H1 (cell line): ENCODE data around the gene POLR3GL. TPM values are rescaled to one million over a fixed set of nuclear protein-coding genes. Genes with fewer than 3 reads are reported as not detected.

Experiments
- CTCF ChIA-PET: fragments of 300-600 bp; sonication (Branson Sonifier 250); formaldehyde crosslinking; loops from one replicate; lab custom pipeline; 2021; ENCODE audit not compliant: partially characterized antibody; lab: Charles Lee
- POLR2A ChIA-PET: fragments of 300-600 bp; sonication (Branson Sonifier 250); formaldehyde crosslinking; loops from one replicate; lab custom pipeline; 2021; ENCODE audit warnings: inconsistent platforms; ENCODE audit not compliant: partially characterized antibody; lab: Charles Lee
- DNase-seq, 2 experiments: peaks; one replicate each; pipeline versions ENCODE4 v3.0.0 to v3.0.0-alpha.2; 2010 to 2022; ENCODE audit warnings: low spot score in 2 of 2, low read depth in 1 of 2, mixed read lengths in 1 of 2
- FAIRE-seq: peaks from 2 replicates; lab custom pipeline; 2011; peaks lifted over from hg19 to GRCh38; lab: Jason Lieb, UNC
- H2AFZ ChIP-seq: 2 replicates; pipeline ENCODE4 v1.8.1; 2012; ENCODE audit warnings: low read length, inconsistent platforms
- H2AK5ac ChIP-seq: 2 replicates; pipeline ENCODE4 v1.6.1; 2013; ENCODE audit warnings: low read depth, low read length
- H2BK120ac ChIP-seq: replicated peaks from 2 replicates; pipeline ENCODE3; 2013; ENCODE audit warnings: low read depth, low read length, inconsistent platforms
- H2BK12ac ChIP-seq: 2 replicates; pipeline ENCODE4 v1.6.1; 2013; ENCODE audit warnings: low read depth, low read length
- H2BK15ac ChIP-seq: 2 replicates; pipeline ENCODE4 v1.6.1; 2013; ENCODE audit warnings: low read length
- H2BK20ac ChIP-seq: 2 replicates; pipeline ENCODE4 v1.6.1; 2013; ENCODE audit warnings: low read length
- H2BK5ac ChIP-seq: 2 replicates; pipeline ENCODE4 v1.6.1; 2013; ENCODE audit warnings: low read depth, low read length
- H3K14ac ChIP-seq: 2 replicates; pipeline ENCODE4 v1.6.1; 2013; ENCODE audit warnings: inconsistent platforms; ENCODE audit not compliant: insufficient read length
- H3K18ac ChIP-seq: 2 replicates; pipeline ENCODE4 v1.6.1; 2013; ENCODE audit warnings: low read length; ENCODE audit errors: extremely low read depth
- H3K23ac ChIP-seq: 2 replicates; pipeline ENCODE4 v1.6.1; 2013; ENCODE audit warnings: inconsistent platforms; ENCODE audit not compliant: insufficient read length
- H3K23me2 ChIP-seq: 2 replicates; pipeline ENCODE4 v1.6.1; 2013; ENCODE audit warnings: low read depth, low read length
- H3K27ac ChIP-seq: 2 replicates; pipeline ENCODE4 v1.6.1; 2011; ENCODE audit warnings: low read depth, low read length, inconsistent platforms
- H3K27me3 ChIP-seq, 4 experiments: replicated peaks in 1 of 4; 1 replicate in 1 of 4; 2 replicates in 3 of 4; pipeline versions ENCODE4 v1.6.1 to v1.8.1; 2011 to 2013; ENCODE audit warnings: low read length in 3 of 4, mild to moderate bottlenecking in 3 of 4, inconsistent platforms in 2 of 4, mixed read lengths in 2 of 4, moderate library complexity in 1 of 4; ENCODE audit not compliant: control insufficient read depth in 3 of 4, insufficient read depth in 3 of 4; ENCODE audit errors: extremely low read depth in 1 of 4
- H3K36me3 ChIP-seq, 4 experiments: 2 replicates each; pipeline versions ENCODE4 v1.6.1 to v1.8.1; 2011 to 2013; ENCODE audit warnings: mild to moderate bottlenecking in 4 of 4, low read length in 3 of 4, moderate library complexity in 2 of 4, control low read depth in 1 of 4, inconsistent platforms in 1 of 4; ENCODE audit not compliant: insufficient read depth in 4 of 4, control insufficient read depth in 2 of 4
- H3K4ac ChIP-seq: replicated peaks from 2 replicates; pipeline ENCODE3; 2013; ENCODE audit warnings: low read length, low read depth, mixed read lengths, inconsistent platforms; ENCODE audit not compliant: insufficient read length
- H3K4me1 ChIP-seq, 4 experiments: replicated peaks in 1 of 4; 1 replicate in 1 of 4; 2 replicates in 3 of 4; pipeline versions ENCODE4 v1.6.1 to v1.8.1; 2011 to 2013; ENCODE audit warnings: low read length in 3 of 4, inconsistent platforms in 2 of 4, mixed read lengths in 1 of 4; ENCODE audit not compliant: insufficient read depth in 4 of 4, control insufficient read depth in 3 of 4
- H3K4me2 ChIP-seq, 2 experiments: 2 replicates each; pipeline versions ENCODE4 v1.6.1 to v1.8.1; 2011 to 2013; ENCODE audit warnings: low read depth in 2 of 2, low read length in 2 of 2, control low read depth in 1 of 2, inconsistent platforms in 1 of 2, mild to moderate bottlenecking in 1 of 2; ENCODE audit not compliant: insufficient read depth in 1 of 2
- H3K4me3 ChIP-seq, 4 experiments: fragments of 200-600, 300-600 bp in 1 of 4; sonication (generic), shearing (Covaris generic), sonication (Bioruptor Twin) in 1 of 4; 2 replicates each; pipeline versions ENCODE4 v1.5.1 to v1.8.1; 2011 to 2016; ENCODE audit warnings: low read length in 4 of 4, low read depth in 3 of 4, control low read depth in 2 of 4, inconsistent platforms in 2 of 4, mild to moderate bottlenecking in 2 of 4, mixed read lengths in 1 of 4, moderate library complexity in 1 of 4; ENCODE audit not compliant: insufficient read depth in 2 of 4; ENCODE audit errors: extremely low read depth in 1 of 4
- H3K56ac ChIP-seq: replicated peaks from 2 replicates; pipeline ENCODE3; 2013; ENCODE audit warnings: low read depth, mild to moderate bottlenecking, mixed read lengths, low read length, inconsistent platforms; ENCODE audit not compliant: insufficient read length
- H3K79me1 ChIP-seq: 2 replicates; pipeline ENCODE4 v1.6.1; 2013; ENCODE audit warnings: low read depth, low read length, control low read depth
- H3K79me2 ChIP-seq, 2 experiments: 2 replicates each; pipeline versions ENCODE4 v1.6.1 to v1.8.1; 2012 to 2013; ENCODE audit warnings: low read length in 2 of 2, mild to moderate bottlenecking in 2 of 2, inconsistent platforms in 1 of 2; ENCODE audit not compliant: insufficient read depth in 2 of 2, control insufficient read depth in 1 of 2
- H3K9ac ChIP-seq, 4 experiments: replicated peaks in 1 of 4; 1 replicate in 1 of 4; 2 replicates in 3 of 4; pipeline versions ENCODE4 v1.6.1 to v1.8.1; 2011 to 2013; ENCODE audit warnings: low read depth in 3 of 4, low read length in 3 of 4, control low read depth in 2 of 4, mild to moderate bottlenecking in 2 of 4, moderate library complexity in 2 of 4, inconsistent platforms in 1 of 4; ENCODE audit errors: extremely low read depth in 1 of 4
- H3K9me3 ChIP-seq, 2 experiments: 2 replicates each; pipeline versions ENCODE4 v1.6.1 to v1.8.1; 2012 to 2013; ENCODE audit warnings: mild to moderate bottlenecking in 2 of 2, moderate library complexity in 2 of 2, control low read depth in 1 of 2, inconsistent platforms in 1 of 2, low read depth in 1 of 2, low read length in 1 of 2, mixed read lengths in 1 of 2; ENCODE audit not compliant: insufficient read depth in 2 of 2
- H4K20me1 ChIP-seq, 2 experiments: replicated peaks in 1 of 2; 2 replicates each; pipeline versions ENCODE3 to v1.8.1; 2011 to 2013; ENCODE audit warnings: inconsistent platforms in 2 of 2, low read length in 2 of 2, mild to moderate bottlenecking in 1 of 2; ENCODE audit not compliant: insufficient read depth in 2 of 2, control insufficient read depth in 1 of 2
- H4K5ac ChIP-seq: 2 replicates; pipeline ENCODE4 v1.6.1; 2013; ENCODE audit warnings: low read length, low read depth, mixed read lengths, inconsistent platforms; ENCODE audit not compliant: insufficient read length
- H4K8ac ChIP-seq: 2 replicates; pipeline ENCODE4 v1.8.0; 2013; ENCODE audit warnings: mild to moderate bottlenecking, moderate library complexity, low read length, inconsistent platforms; ENCODE audit not compliant: insufficient read depth; ENCODE audit errors: extremely low read depth
- H4K91ac ChIP-seq: replicated peaks from 2 replicates; pipeline ENCODE3; 2013; ENCODE audit warnings: low read length, mixed read lengths, inconsistent platforms; ENCODE audit not compliant: insufficient read length
- POLR2A ChIP-seq, 2 experiments: IDR thresholded peaks; 1 replicate in 1 of 2; 2 replicates in 1 of 2; pipeline ENCODE4 v1.6.1; 2011; ENCODE audit warnings: low read depth in 2 of 2, low read length in 2 of 2, mild to moderate bottlenecking in 2 of 2; ENCODE audit errors: control extremely low read depth in 1 of 2
- POLR2AphosphoS5 ChIP-seq: IDR thresholded peaks from 2 replicates; pipeline ENCODE4 v1.6.1; 2011; ENCODE audit warnings: low read depth, low read length
- SIN3A ChIP-seq, 2 experiments: IDR thresholded peaks in 1 of 2; conservative IDR thresholded peaks in 1 of 2; 2 replicates each; pipeline ENCODE4 v1.6.1; 2011 to 2012; ENCODE audit warnings: low read length in 2 of 2, improper control_type of control experiment in 1 of 2, low read depth in 1 of 2, mild to moderate bottlenecking in 1 of 2
- SP2 ChIP-seq: IDR thresholded peaks from 2 replicates; pipeline ENCODE4 v1.6.1; 2012; ENCODE audit warnings: mild to moderate bottlenecking, low read length, inconsistent platforms
- WGBS, 2 experiments: shearing (Covaris generic) in 1 of 2; methylation state at CpG; one replicate each; pipeline versions ENCODE4 v1.1.6 to v1.1.7; 2013 to 2015; ENCODE audit warnings: low lambda C conversion rate in 2 of 2, mixed read lengths in 2 of 2, inconsistent platforms in 1 of 2, low coverage in 1 of 2, missing lambda C conversion rate in 1 of 2; ENCODE audit not compliant: insufficient replicate concordance in 2 of 2, insufficient coverage in 1 of 2, insufficient read length in 1 of 2; ENCODE audit errors: extremely low coverage in 1 of 2, missing lambda C conversion rate in 1 of 2; 5-methylcytosine and 5-hydroxymethylcytosine counted together
- polyA plus RNA-seq, 7 experiments: library from polyadenylated mRNA; depleted of rRNA in 3 of 7; stranded (reverse) in 5 of 7; unstranded in 2 of 7; fragments of >200 nt in 5 of 7; fragments of 200-250 nt in 2 of 7; gene quantifications; 1 replicate in 5 of 7; 2 replicates in 1 of 7; 4 replicates in 1 of 7; pipeline versions ENCODE4 v1.2.1 to v1.2.3, GENCODE V29; 2011 to 2013; ENCODE audit warnings: missing spikeins in 2 of 7, mixed read lengths in 2 of 7
- total RNA-seq: library from RNA; stranded (reverse); fragmentation: NEBNext Ultra II Directional; extraction: Animal tissue kit (Norgen Biotek cat#: 25700); gene quantifications from 2 replicates; pipeline ENCODE4 v1.2.1, GENCODE V29; 2021

Gene POLR3GL
- total and polyA plus RNA-seq, 2 of the 8 experiments (the other 6 are each of a cell fraction or from before 2014, with no cell fraction given) = 3.1 to 3.9 TPM

GRCh38 chr1:145991735-145992412, 27.4 kb downstream of the POLR3GL start:
- 0 out of 2 replicates have a peak overlapping the region, but pooled peaks have one; percentile 80 for H2BK12ac ChIP-seq
- H3K23ac ChIP-seq = no peak overlapping the region
- peaks cover 17 to 35% (median 25%) of the 10 kb centered on the region in 4 experiments for H3K36me3 ChIP-seq
- H3K9ac ChIP-seq = no peak overlapping the region
- FAIRE-seq (no peak), DNase-seq (no peak)
- H2AK5ac ChIP-seq = no peak overlapping the region
- ChIA-PET POLR2A (interaction anchor here (0.7 to 13.4 kb wide), 15 partner anchors 9 to 120 kb away, joined by 3 to 218 read pairs (median 3); partner anchors contain the start of gene RBM8A), CTCF (interaction anchor here (1.1 to 12.6 kb wide), 6 partner anchors 13 to 25 kb away, joined by 3 to 93 read pairs (median 3); no protein-coding TSS in a partner anchor)
- no peaks in the 10 kb centered on the region for H3K9me3 ChIP-seq
- no peak overlapping the region for H3K56ac ChIP-seq
- no peak overlapping the region for H3K27ac ChIP-seq
- H3K14ac ChIP-seq = no peak overlapping the region
- peaks cover 0 to 2% of the 10 kb centered on the region in 2 experiments for H4K20me1 ChIP-seq
- no peak overlapping the region for H3K18ac ChIP-seq
- H2BK20ac ChIP-seq = no peak overlapping the region
- no peak overlapping the region for H3K4me3 ChIP-seq
- H2AFZ ChIP-seq = no peak overlapping the region
- no peak overlapping the region for H2BK15ac ChIP-seq
- no peak overlapping the region for H4K8ac ChIP-seq
- H2BK5ac ChIP-seq = no peak overlapping the region
- TF ChIP-seq SP2 (no peak), POLR2A (IDR thresholded peaks at IDR 0.05; ENCODE audit: control extremely low read depth in 1 of 2, low read depth in 2 of 2, low read length in 2 of 2) (peak; percentile 32 to 73), SIN3A (conservative IDR thresholded peaks at IDR 0.05 in 1 of 2, IDR thresholded peaks at IDR 0.05 in 1 of 2; ENCODE audit: low read depth in 1 of 2, low read length in 2 of 2) (no peak), POLR2AphosphoS5 (peak; percentile 84)
- no peaks in the 10 kb centered on the region for H3K27me3 ChIP-seq
- peaks cover 4 to 27% of the 10 kb centered on the region in 2 experiments; a peak in 3 of 4 replicates for H3K79me2 ChIP-seq
- H4K5ac ChIP-seq = no peak overlapping the region
- H3K23me2 ChIP-seq = peaks cover 3% of the 10 kb centered on the region
- H2BK120ac ChIP-seq = no peak overlapping the region
- H3K4me2 ChIP-seq = peak overlapping the region in 1 of 2 experiments; percentile 96; a peak in 1 of 4 replicates
- H3K79me1 ChIP-seq = peaks cover 6% of the 10 kb centered on the region; the same call in 1 of the 2 replicates
- WGBS, 2 experiments = 90% methylated on average over 10 of the region's 10 CpGs; no CpG with 5 or more reads in 1 of the 2 experiments
- H4K91ac ChIP-seq = no peak overlapping the region
- peaks cover 2% of the 10 kb centered on the region in 4 experiments; a peak in 3 of 7 replicates for H3K4me1 ChIP-seq
- H3K4ac ChIP-seq = no peak overlapping the region
